ENCODE data around the gene CCDC33. TPM values are rescaled to one million over a fixed set of nuclear protein-coding genes. Genes with fewer than 3 reads are reported as not detected.

CCDC33 gene
- total RNA-seq, 1 experiment from 2014 or later, result 0.15 TPM

- ChIA-PET CTCF (no interaction called here), RAD21 (ENCODE audit: low non-redundant PET in 1 of 2, low total read pairs in 2 of 2, uncharacterized antibody in 2 of 2, unreplicated experiment in 2 of 2) (no interaction called here), POLR2A (no interaction called here)
- TF ChIP-seq RAD21 (IDR thresholded peaks at IDR 0.05; ENCODE audit: low read depth) (no peak), MAX (IDR thresholded peaks at IDR 0.05) (no peak), SIN3A (IDR thresholded peaks at IDR 0.05; ENCODE audit: low read depth) (no peak), TCF7L2 (IDR thresholded peaks at IDR 0.05; ENCODE audit: borderline replicate concordance, extremely low read depth, insufficient read depth, insufficient read length) (no peak), YY1 (IDR thresholded peaks at IDR 0.05; ENCODE audit: extremely low read depth, insufficient replicate concordance, low read depth, low read length) (no peak), CBX3 (IDR thresholded peaks at IDR 0.05; ENCODE audit: low read depth) (no peak)
- intact Hi-C loops (cut with micrococcal nuclease), result no loop called here
- H3K27me3 ChIP-seq (ENCODE audit: insufficient read depth, low read length), result peaks cover 50% of the 10 kb centered on the region; the same call in 1 of the 2 replicates
- no peak overlapping the region for H3K4me3 ChIP-seq (replicated peaks in 1 of 2; ENCODE audit: low read depth in 1 of 2, low read length in 2 of 2)
- H3K4me2 ChIP-seq (ENCODE audit: low read length), result no peak overlapping the region
- H2AFZ ChIP-seq (ENCODE audit: low read depth, low read length, poor library complexity, severe bottlenecking), result no peak overlapping the region
- ATAC-seq, result no peak
- H3K79me2 ChIP-seq (ENCODE audit: insufficient read depth, low read length), result no peaks in the 10 kb centered on the region
- no peaks in the 10 kb centered on the region for H3K9me3 ChIP-seq (ENCODE audit: control insufficient read depth in 1 of 2, insufficient read depth in 1 of 2, low read depth in 1 of 2, low read length in 2 of 2)
- peaks cover 0 to 8% of the 10 kb centered on the region in 2 experiments; a peak in 3 of 4 replicates for H3K4me1 ChIP-seq (ENCODE audit: control insufficient read depth in 1 of 2, insufficient read depth in 2 of 2, low read length in 2 of 2)
- no peaks in the 10 kb centered on the region for H4K20me1 ChIP-seq (ENCODE audit: insufficient read depth)
- BruUV-seq (replicated peaks), result no TSS peak
- H3K9me2 ChIP-seq (ENCODE audit: insufficient read depth), result no peaks in the 10 kb centered on the region
- no peak overlapping the region for H3K9ac ChIP-seq (ENCODE audit: low read length)
- H3K36me3 ChIP-seq (ENCODE audit: control insufficient read depth in 1 of 2, insufficient read depth in 2 of 2, low read length in 2 of 2), result no peaks in the 10 kb centered on the region
- H3K27ac ChIP-seq (ENCODE audit: low read depth, low read length), result no peak overlapping the region
- DNase-seq (ENCODE audit: low read depth, low spot score), result no peak
Observed at GRCh38 chr15:74188216-74188615, 47.9 kb upstream of the CCDC33 start.

- no peaks in the 10 kb centered on the region for H3K79me2 ChIP-seq (ENCODE audit: insufficient read depth, low read length)
- ChIA-PET CTCF (no interaction called here), POLR2A (no interaction called here), RAD21 (ENCODE audit: low non-redundant PET in 1 of 2, low total read pairs in 2 of 2, uncharacterized antibody in 2 of 2, unreplicated experiment in 2 of 2) (no interaction called here)
- H3K4me3 ChIP-seq (replicated peaks in 1 of 2; ENCODE audit: low read depth in 1 of 2, low read length in 2 of 2), result no peak overlapping the region
- ATAC-seq (no peak), DNase-seq (ENCODE audit: low read depth, low spot score) (no peak)
- no peaks in the 10 kb centered on the region for H4K20me1 ChIP-seq (ENCODE audit: insufficient read depth)
- H3K27me3 ChIP-seq (ENCODE audit: insufficient read depth, low read length), result peaks cover 48% of the 10 kb centered on the region; the same call in 1 of the 2 replicates
- no peaks in the 10 kb centered on the region for H3K9me3 ChIP-seq (ENCODE audit: control insufficient read depth in 1 of 2, insufficient read depth in 1 of 2, low read depth in 1 of 2, low read length in 2 of 2)
- no peak overlapping the region for H3K4me2 ChIP-seq (ENCODE audit: low read length)
- H3K9me2 ChIP-seq (ENCODE audit: insufficient read depth), result no peaks in the 10 kb centered on the region
- no peak overlapping the region for H3K27ac ChIP-seq (ENCODE audit: low read depth, low read length)
- intact Hi-C loops (cut with micrococcal nuclease), result no loop called here
- H3K9ac ChIP-seq (ENCODE audit: low read length), result no peak overlapping the region
- no peaks in the 10 kb centered on the region for H3K36me3 ChIP-seq (ENCODE audit: control insufficient read depth in 1 of 2, insufficient read depth in 2 of 2, low read length in 2 of 2)
- H3K4me1 ChIP-seq (ENCODE audit: control insufficient read depth in 1 of 2, insufficient read depth in 2 of 2, low read length in 2 of 2), result peaks cover 15 to 41% of the 10 kb centered on the region in 2 experiments
- H2AFZ ChIP-seq (ENCODE audit: low read depth, low read length, poor library complexity, severe bottlenecking), result no peak overlapping the region
- no TSS peak for BruUV-seq (replicated peaks)
- TF ChIP-seq RAD21 (IDR thresholded peaks at IDR 0.05; ENCODE audit: low read depth), result no peak
- TF ChIP-seq REST (IDR thresholded peaks at IDR 0.05; ENCODE audit: low read depth), result no peak
- no peak for TF ChIP-seq SRF (IDR thresholded peaks at IDR 0.05; ENCODE audit: low read depth)
- TF ChIP-seq TCF7L2 (IDR thresholded peaks at IDR 0.05; ENCODE audit: borderline replicate concordance, extremely low read depth, insufficient read depth, insufficient read length), result no peak
- TF ChIP-seq ELF1 (IDR thresholded peaks at IDR 0.05; ENCODE audit: borderline replicate concordance, low read depth), result no peak
- TF ChIP-seq ZFX (IDR thresholded peaks at IDR 0.05), result no peak
- TF ChIP-seq JUND (IDR thresholded peaks at IDR 0.05), result no peak
- no peak for TF ChIP-seq SIN3A (IDR thresholded peaks at IDR 0.05; ENCODE audit: low read depth)
- TF ChIP-seq FOSL1 (IDR thresholded peaks at IDR 0.05; ENCODE audit: low read depth), result no peak
- TF ChIP-seq SP1 (IDR thresholded peaks at IDR 0.05; ENCODE audit: low read depth), result no peak
- TF ChIP-seq ZBTB33 (IDR thresholded peaks at IDR 0.05; ENCODE audit: extremely low read depth, insufficient replicate concordance, low read length), result no peak
- TF ChIP-seq POLR2AphosphoS5 (IDR thresholded peaks at IDR 0.05; ENCODE audit: low read depth, low read length), result no peak
Observed at GRCh38 chr15:74191798-74192197, 44.3 kb upstream of the CCDC33 start.

All from HCT116 (cell line).